Dermis microvascular lymphatic vessel endothelial cell (primary cell): Measurements from ENCODE around the gene LRRC3. TPM values are rescaled to one million over a fixed set of nuclear protein-coding genes. Genes with fewer than 3 reads are reported as not detected.

Experiments used
- DNase-seq, 2 donors: peaks; one replicate each; pipeline versions ENCODE4 v3.0.0 to v3.0.0-alpha.2; 2010; ENCODE audit warnings: low read depth in 2 of 2
- total RNA-seq: library from RNA; depleted of rRNA; stranded (reverse); fragments of >200 nt; gene quantifications from 2 replicates; pipeline ENCODE4 v1.2.1, GENCODE V29; 2014

LRRC3 gene
- total RNA-seq, 1 donor from 2014 or later = 0.77 TPM

DNA sequence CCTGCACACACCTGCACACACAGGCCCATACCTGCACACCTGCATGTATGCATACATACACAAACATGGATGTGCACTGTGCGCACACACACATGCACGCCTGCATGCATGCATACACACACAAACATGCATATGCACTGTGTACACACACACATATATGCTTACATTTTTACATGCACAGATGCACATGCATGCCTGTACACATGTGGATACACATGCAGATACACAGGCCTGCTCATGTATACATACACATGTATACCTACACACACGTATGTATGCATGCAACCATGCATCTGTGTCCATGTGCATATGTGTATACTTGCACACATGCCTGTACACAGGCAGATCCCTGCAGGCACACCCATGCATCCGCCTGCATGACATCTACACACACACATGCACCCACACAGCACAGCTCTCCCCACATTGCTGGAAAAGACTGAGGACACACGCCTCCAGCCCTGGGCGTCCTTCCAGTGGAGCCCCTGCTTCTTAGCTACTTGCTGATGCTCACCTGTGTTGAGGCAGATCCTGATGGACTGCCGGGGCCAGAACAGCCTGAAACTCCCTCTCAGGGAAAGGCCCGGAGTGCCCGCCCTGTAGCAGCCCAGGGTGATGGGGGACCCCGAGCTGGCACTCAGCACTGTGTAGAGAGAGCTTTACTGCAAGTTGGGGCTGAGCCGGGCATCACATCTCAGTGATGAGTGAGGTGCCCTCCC is 56.1 kb downstream of the LRRC3 start:
- DNase-seq = no peak

Other genes with a start within 250 kb of the LRRC3 start
- gene ICOSLG, start 214.6 kb upstream of the LRRC3 start, total RNA-seq = 0.51 and 1.1 TPM in 2 replicates
- not detected in 2 replicates for gene DNMT3L, start 193.6 kb upstream of the LRRC3 start, total RNA-seq
- not detected in 2 replicates for gene AIRE, start 169.6 kb upstream of the LRRC3 start, total RNA-seq
- 240 and 365 TPM in 2 replicates for gene PFKL, start 155.5 kb upstream of the LRRC3 start, total RNA-seq
- 3.6 and 6.7 TPM in 2 replicates for gene CFAP410, start 116.1 kb upstream of the LRRC3 start, total RNA-seq
- 0.25 and 0.39 TPM in 2 replicates for gene TRPM2, start 101.9 kb upstream of the LRRC3 start, total RNA-seq
- not detected in 2 replicates for gene KRTAP10-1, start 84.7 kb downstream of the LRRC3 start, total RNA-seq
- gene KRTAP10-2, start 96.0 kb downstream of the LRRC3 start, total RNA-seq = not detected in 2 replicates
- not detected in 2 replicates for gene KRTAP10-3, start 103.3 kb downstream of the LRRC3 start, total RNA-seq
- not detected in 2 replicates for gene KRTAP10-4, start 118.2 kb downstream of the LRRC3 start, total RNA-seq
- not detected in 2 replicates for gene KRTAP10-5, start 125.1 kb downstream of the LRRC3 start, total RNA-seq
- gene KRTAP10-6, start 137.0 kb downstream of the LRRC3 start, total RNA-seq = not detected in 2 replicates
- not detected in 2 replicates for gene KRTAP10-7, start 145.1 kb downstream of the LRRC3 start, total RNA-seq
- gene KRTAP10-8, start 156.6 kb downstream of the LRRC3 start, total RNA-seq = not detected in 2 replicates
- not detected in 2 replicates for gene KRTAP10-9, start 171.6 kb downstream of the LRRC3 start, total RNA-seq
- gene KRTAP10-10, start 181.8 kb downstream of the LRRC3 start, total RNA-seq = not detected in 2 replicates
- gene KRTAP10-11, start 190.9 kb downstream of the LRRC3 start, total RNA-seq = not detected in 2 replicates
- gene KRTAP12-4, start 199.1 kb downstream of the LRRC3 start, total RNA-seq = not detected in 2 replicates
- not detected in 2 replicates for gene KRTAP12-3, start 202.4 kb downstream of the LRRC3 start, total RNA-seq
- gene KRTAP12-2, start 211.4 kb downstream of the LRRC3 start, total RNA-seq = not detected in 2 replicates
- gene KRTAP12-1, start 226.7 kb downstream of the LRRC3 start, total RNA-seq = not detected in 2 replicates
- not detected in 2 replicates for gene KRTAP10-12, start 241.7 kb downstream of the LRRC3 start, total RNA-seq